MCF 10A (cell line): Measurements from ENCODE around the gene ATF7. TPM values are rescaled to one million over a fixed set of nuclear protein-coding genes. Genes with fewer than 3 reads are reported as not detected.

Experiments used
- BruUV-seq: library from RNA; stranded (reverse); fragments of 400-500 nt; replicated peaks from 2 replicates; lab custom pipeline; 2021; lab: Mats Ljungman, UMichigan
- CTCF ChIA-PET: fragments of 300-600 bp; sonication (Branson Sonifier 250); formaldehyde crosslinking; extraction: SDS; loops from one replicate; lab custom pipeline; 2021; ENCODE audit warnings: antibody characterized with exemption, inconsistent platforms; lab: Yijun Ruan, JAX
- POLR2A ChIA-PET: fragments of 300-600, 350-650 bp; sonication (Branson Sonifier 250); formaldehyde crosslinking; extraction: SDS; loops from one replicate; lab custom pipeline; 2020; ENCODE audit warnings: antibody characterized with exemption, inconsistent platforms; lab: Yijun Ruan, JAX
- DNase-seq: peaks from one replicate; pipeline ENCODE4 v3.0.0-alpha.2; 2018; ENCODE audit not compliant: unreplicated experiment
- H3K27ac Mint-ChIP-seq: one replicate; pipeline ENCODE4 v1.8.0; 2022; ENCODE audit warnings: mild to moderate bottlenecking, low read depth, mixed read lengths; ENCODE audit not compliant: unreplicated experiment
- H3K27me3 Mint-ChIP-seq: one replicate; pipeline ENCODE4 v1.8.0; 2022; ENCODE audit warnings: mixed read lengths; ENCODE audit not compliant: insufficient read depth, unreplicated experiment
- H3K36me3 Mint-ChIP-seq: one replicate; pipeline ENCODE4 v1.8.0; 2022; ENCODE audit warnings: mild to moderate bottlenecking, moderate library complexity, mixed read lengths; ENCODE audit not compliant: insufficient read depth, unreplicated experiment
- H3K4me1 Mint-ChIP-seq: one replicate; pipeline ENCODE4 v1.8.0; 2022; ENCODE audit warnings: mixed read lengths; ENCODE audit not compliant: insufficient read depth, unreplicated experiment
- H3K4me3 Mint-ChIP-seq: one replicate; pipeline ENCODE4 v1.8.0; 2022; ENCODE audit warnings: mild to moderate bottlenecking, moderate library complexity, mixed read lengths; ENCODE audit not compliant: unreplicated experiment
- H3K9me3 Mint-ChIP-seq: one replicate; pipeline ENCODE4 v1.8.0; 2022; ENCODE audit warnings: mixed read lengths; ENCODE audit not compliant: unreplicated experiment
- intact Hi-C: fragments of 100-400 bp; cut with micrococcal nuclease; formaldehyde crosslinking; loops from 2 replicates; pipeline ENCODE4 v1.14.1; 2022
- total RNA-seq: library from RNA; stranded (reverse); gene quantifications from 2 replicates; pipeline ENCODE4 v1.2.3, GENCODE V29; 2022
- TF ChIP-seq, protein P1 (sequence below): fragments of 200-600 bp; IDR thresholded peaks from one replicate; pipeline ENCODE4 v1.8.0; 2022; ENCODE audit warnings: antibody characterized with exemption, mild to moderate bottlenecking; ENCODE audit not compliant: unreplicated experiment

Gene ATF7
- total RNA-seq, 1 experiment from 2014 or later: 40.8 TPM

DNA sequence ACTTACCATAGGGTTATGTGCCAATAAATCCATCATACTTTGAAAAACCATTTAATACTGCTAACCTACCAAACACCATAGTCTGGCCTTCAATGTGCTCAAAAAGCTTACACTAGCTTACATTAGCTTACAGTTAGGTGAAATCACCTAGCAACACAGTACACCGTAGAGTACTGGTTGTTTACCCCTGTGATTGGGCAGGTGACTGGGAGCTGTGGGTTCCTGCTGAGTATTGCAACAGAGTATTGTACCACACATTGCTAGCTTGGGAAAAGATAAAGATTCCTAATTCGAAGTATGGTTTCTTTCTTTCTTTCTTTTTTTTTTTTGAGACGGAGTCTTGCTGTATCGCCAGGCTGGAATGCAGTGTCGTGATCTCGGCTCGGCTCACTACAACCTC is 44.1 kb upstream of the ATF7 start:
- Mint-ChIP-seq H3K36me3 (peaks cover 95% of the 10 kb centered on the region), H3K27ac (no peak overlapping the region), H3K27me3 (no peaks in the 10 kb centered on the region), H3K4me3 (no peak overlapping the region), H3K9me3 (no peaks in the 10 kb centered on the region), H3K4me1 (peaks cover 6% of the 10 kb centered on the region)
- CTCF ChIA-PET: interaction anchor here (0.6 to 0.8 kb wide), 4 partner anchors 18 to 73 kb away, joined by 3 read pairs; no protein-coding TSS in a partner anchor
- TF ChIP-seq, protein P1, sequence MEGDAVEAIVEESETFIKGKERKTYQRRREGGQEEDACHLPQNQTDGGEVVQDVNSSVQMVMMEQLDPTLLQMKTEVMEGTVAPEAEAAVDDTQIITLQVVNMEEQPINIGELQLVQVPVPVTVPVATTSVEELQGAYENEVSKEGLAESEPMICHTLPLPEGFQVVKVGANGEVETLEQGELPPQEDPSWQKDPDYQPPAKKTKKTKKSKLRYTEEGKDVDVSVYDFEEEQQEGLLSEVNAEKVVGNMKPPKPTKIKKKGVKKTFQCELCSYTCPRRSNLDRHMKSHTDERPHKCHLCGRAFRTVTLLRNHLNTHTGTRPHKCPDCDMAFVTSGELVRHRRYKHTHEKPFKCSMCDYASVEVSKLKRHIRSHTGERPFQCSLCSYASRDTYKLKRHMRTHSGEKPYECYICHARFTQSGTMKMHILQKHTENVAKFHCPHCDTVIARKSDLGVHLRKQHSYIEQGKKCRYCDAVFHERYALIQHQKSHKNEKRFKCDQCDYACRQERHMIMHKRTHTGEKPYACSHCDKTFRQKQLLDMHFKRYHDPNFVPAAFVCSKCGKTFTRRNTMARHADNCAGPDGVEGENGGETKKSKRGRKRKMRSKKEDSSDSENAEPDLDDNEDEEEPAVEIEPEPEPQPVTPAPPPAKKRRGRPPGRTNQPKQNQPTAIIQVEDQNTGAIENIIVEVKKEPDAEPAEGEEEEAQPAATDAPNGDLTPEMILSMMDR: no peak
- intact Hi-C loops: loop anchor here (10.0 kb wide), 1 partner anchor 346 kb away; the partner anchor contains the start of gene AAAS
- no TSS peak for BruUV-seq
- POLR2A ChIA-PET: interaction anchor here (0.5 to 1.3 kb wide), 5 partner anchors 8 to 170 kb away, joined by 3 to 4 read pairs (median 3); no protein-coding TSS in a partner anchor
- peak; percentile 17 for DNase-seq

DNA sequence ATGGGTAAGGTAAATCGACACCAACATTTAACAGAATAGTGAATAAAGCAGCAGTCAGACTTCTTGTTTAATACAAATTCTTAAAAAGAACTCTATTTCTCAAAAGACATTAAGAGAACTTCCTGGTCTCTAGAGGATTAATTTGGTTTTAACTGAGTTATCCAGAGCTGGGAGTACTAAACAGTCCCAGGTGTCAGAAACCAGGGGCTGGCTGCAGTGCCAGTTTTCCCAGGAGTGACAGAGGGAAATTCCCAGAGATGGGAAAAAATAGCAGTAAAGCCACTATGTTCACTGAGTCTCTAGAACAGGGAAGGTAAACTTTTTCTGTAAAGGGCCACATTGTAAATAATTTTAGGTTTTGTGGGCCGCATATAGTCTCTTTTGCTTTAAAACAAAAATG is 40.9 kb upstream of the ATF7 start:
- Mint-ChIP-seq H3K27ac (no peak overlapping the region), H3K36me3 (peaks cover 100% of the 10 kb centered on the region), H3K4me1 (peaks cover 6% of the 10 kb centered on the region), H3K27me3 (no peaks in the 10 kb centered on the region), H3K4me3 (no peak overlapping the region), H3K9me3 (no peaks in the 10 kb centered on the region)
- CTCF ChIA-PET: interaction anchor here (0.9 to 1.2 kb wide), 2 partner anchors 8 to 9 kb away, joined by 3 to 5 read pairs; partner anchors contain the start of gene ATP5MC2
- TF ChIP-seq, protein P1: no peak
- BruUV-seq: no TSS peak
- POLR2A ChIA-PET: interaction anchor here (1.2 to 2.2 kb wide), 2 partner anchors 9 to 166 kb away, joined by 3 to 8 read pairs; partner anchors contain the start of genes ATP5MC2 and TARBP2
- intact Hi-C loops: no loop called here
- no peak for DNase-seq

- Mint-ChIP-seq H3K27me3 (no peaks in the 10 kb centered on the region), H3K4me3 (no peak overlapping the region), H3K27ac (no peak overlapping the region), H3K4me1 (no peaks in the 10 kb centered on the region), H3K9me3 (no peaks in the 10 kb centered on the region), H3K36me3 (peaks cover 86% of the 10 kb centered on the region)
- ChIA-PET CTCF (interaction anchor here (1.9 kb wide), 1 partner anchor 81 kb away, joined by 4 read pairs; no protein-coding TSS in a partner anchor), POLR2A (interaction anchor here (2.1 to 2.4 kb wide), 2 partner anchors 11 to 39 kb away, joined by 5 to 15 read pairs; partner anchors contain the start of genes ATF7 and ATP5MC2)
- no TSS peak for BruUV-seq
- intact Hi-C loops: no loop called here
- TF ChIP-seq, protein P1: no peak
- DNase-seq: no peak
Measured at GRCh38 chr12:53664936-53665335, 38.8 kb upstream of the ATF7 start.

GRCh38 chr12:53664191-53664590 is 38.0 kb upstream of the ATF7 start:
- ChIA-PET POLR2A (interaction anchor here (0.5 to 2.4 kb wide), 5 partner anchors 11 to 189 kb away, joined by 3 to 15 read pairs (median 3); partner anchors contain the start of genes ATF7 and ATP5MC2), CTCF (interaction anchor here (1.9 kb wide), 1 partner anchor 82 kb away, joined by 4 read pairs; no protein-coding TSS in a partner anchor)
- Mint-ChIP-seq H3K9me3 (no peaks in the 10 kb centered on the region), H3K27me3 (no peaks in the 10 kb centered on the region), H3K4me1 (peaks cover 7% of the 10 kb centered on the region), H3K36me3 (peaks cover 79% of the 10 kb centered on the region), H3K27ac (no peak overlapping the region), H3K4me3 (no peak overlapping the region)
- intact Hi-C loops: no loop called here
- no peak for DNase-seq
- no TSS peak for BruUV-seq
- TF ChIP-seq, protein P1: no peak
